Inferior parietal cortex (tissue), 1 donor: Measurements from ENCODE around the gene ZDHHC7.
"Not testable (repeated sequence)": the region's sequence is repeated elsewhere in the genome, so short reads cannot be mapped to it uniquely, and the experiment has no call there.

Source experiments
- DNase-seq: peaks from one replicate; pipeline ENCODE4 v3.0.0-alpha.2; 2016; ENCODE audit errors: extremely low spot score

Gene ZDHHC7, protein sequence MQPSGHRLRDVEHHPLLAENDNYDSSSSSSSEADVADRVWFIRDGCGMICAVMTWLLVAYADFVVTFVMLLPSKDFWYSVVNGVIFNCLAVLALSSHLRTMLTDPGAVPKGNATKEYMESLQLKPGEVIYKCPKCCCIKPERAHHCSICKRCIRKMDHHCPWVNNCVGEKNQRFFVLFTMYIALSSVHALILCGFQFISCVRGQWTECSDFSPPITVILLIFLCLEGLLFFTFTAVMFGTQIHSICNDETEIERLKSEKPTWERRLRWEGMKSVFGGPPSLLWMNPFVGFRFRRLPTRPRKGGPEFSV

DNA sequence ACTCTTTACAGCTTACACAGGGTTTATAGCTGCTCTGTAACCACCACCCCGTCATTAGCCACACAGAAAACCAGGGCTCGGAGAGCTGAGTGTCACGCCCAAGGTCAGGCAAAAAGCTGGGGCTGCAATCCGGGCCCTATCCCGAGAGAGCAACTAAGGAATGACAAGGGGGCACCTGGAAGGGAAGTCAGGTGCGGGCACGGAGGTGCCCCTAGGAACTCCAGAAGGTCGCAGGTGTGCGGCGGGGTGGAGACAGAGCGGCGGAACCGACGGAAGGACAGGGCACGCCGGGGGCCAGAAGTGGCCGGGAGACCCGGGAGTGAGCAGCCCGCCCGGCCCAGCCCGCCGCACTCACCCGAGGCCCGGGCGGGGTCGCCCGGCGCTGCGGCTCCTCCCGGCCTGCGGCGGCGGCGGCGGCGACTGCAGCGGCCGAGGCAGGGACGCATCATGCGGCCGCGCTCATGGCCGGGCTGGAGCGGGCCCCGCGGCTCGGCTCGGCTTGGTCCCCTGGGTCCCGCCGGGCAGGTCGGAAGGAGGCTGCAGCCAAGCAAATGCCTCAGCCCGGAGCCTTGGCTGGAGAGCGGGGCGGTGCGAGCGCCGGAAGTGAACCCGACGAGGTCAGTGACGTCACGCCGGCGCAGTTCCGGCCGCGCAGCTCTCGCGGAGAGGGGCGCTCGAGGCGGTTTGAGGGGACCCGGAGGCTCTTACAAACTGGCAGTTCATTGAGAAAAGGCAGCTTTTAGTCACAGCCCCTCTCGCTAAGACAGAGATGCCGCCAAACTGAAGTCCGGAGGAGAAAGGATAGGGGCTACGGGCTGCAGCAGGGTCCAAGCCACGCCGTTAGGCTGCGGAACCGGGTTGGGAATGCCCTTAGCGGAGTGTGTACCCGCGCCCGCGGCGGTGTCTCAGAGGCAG lies at the start of gene ZDHHC7:
Gene ZDHHC7, minus strand, starts transcription at position 605 of the 915 bp plus-strand sequence. CDS start 20,917 bp downstream, outside the sequence.
- DNase-seq = peak; percentile 91

DNA sequence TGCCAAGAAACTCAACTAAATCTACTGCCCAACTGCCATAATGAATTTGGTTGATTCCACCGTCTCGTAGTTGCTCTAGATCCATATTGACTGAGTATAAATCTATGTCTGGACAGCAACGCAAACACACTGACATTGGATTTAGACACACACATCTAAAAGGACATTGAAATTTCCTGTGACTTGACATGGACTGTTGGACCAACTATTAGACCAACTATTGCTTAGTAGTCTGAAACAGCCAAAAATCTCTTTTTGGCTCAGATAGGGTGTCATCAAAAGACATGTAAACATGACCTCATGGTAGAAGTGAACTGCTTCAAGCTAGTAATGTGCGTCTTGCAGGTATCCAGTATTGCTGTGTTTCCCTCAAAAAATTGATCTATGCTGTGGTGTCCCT lies 47.6 kb upstream of the ZDHHC7 start:
- no peak for DNase-seq

DNA sequence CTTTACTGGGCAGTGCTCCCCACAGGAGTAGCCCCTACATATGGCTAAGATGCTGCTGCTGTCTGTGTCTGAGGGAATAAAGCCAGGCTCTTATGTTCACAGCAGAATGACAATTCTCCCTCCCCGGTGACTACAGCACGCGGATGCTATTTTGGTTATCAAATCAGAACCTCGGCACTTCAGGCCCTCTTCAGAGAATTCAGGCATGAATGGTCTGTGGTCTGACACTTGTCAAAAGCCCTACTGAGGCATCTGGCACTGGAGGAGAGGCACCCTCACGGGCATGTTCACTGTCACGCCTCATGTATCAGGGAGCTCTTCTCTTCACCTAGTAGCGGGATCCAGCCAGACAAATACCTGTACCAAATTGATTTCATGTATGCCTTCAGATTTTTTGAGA lies 46.6 kb upstream of the ZDHHC7 start:
- DNase-seq = no peak

DNA sequence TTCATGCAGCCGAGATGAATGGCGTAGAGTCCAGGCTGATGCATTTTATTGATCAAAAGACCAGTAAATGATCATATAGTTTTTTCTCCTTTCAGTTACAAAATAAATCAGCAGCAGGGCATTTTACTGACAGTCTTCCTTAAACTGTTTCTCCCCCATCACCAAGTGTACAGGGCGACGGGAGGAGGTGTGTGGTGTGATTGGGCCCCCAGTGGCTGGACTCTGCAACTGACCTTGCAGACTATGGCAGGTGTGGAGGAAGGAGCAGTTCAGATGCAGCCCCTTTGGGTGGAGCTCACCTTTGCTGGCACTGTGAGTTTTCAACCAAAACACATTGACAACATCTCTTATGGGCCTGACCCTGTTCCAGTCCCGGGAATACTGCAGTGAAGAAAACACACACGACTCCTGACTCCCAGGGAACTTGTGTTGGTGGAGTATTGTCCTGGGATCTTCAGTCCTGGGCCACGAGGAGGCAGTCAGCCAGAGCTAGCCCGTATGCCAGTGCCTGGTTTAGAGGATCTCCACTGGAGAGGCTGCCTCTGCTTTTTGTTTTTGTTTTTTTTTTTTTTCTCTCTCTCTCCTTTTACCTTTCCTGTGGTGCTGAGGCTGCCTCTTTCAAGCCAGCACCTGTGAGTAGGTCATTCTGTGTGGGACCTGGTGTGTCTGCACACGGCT lies 46.0 kb upstream of the ZDHHC7 start:
- no peak for DNase-seq

DNA sequence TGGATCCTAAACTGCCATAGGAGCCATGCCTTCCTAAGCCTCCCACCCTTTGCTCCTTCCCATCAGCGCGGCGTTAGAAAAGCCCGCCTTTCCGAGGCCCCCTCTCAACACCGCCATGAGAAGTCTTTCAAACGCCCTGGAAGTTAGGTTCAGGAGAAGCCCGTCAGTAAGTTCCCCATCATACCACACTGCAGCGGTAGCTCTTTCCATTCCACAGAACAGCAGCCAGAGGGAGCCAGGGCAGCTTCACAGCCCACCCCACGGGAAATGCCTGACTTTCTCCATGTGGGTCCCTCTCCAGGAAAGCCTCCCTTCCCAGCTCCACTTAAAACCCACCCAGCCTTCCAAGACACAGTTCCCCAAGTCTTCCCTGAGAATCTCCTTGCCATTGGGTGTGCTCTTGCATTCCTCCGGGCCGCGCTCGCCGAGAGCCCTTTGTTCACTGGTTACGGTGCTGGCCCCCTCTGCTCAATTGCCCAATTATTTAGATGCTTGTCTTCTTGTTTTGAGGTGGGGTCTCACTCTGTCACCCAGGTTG lies 44.9 kb upstream of the ZDHHC7 start:
- DNase-seq = no peak

DNA sequence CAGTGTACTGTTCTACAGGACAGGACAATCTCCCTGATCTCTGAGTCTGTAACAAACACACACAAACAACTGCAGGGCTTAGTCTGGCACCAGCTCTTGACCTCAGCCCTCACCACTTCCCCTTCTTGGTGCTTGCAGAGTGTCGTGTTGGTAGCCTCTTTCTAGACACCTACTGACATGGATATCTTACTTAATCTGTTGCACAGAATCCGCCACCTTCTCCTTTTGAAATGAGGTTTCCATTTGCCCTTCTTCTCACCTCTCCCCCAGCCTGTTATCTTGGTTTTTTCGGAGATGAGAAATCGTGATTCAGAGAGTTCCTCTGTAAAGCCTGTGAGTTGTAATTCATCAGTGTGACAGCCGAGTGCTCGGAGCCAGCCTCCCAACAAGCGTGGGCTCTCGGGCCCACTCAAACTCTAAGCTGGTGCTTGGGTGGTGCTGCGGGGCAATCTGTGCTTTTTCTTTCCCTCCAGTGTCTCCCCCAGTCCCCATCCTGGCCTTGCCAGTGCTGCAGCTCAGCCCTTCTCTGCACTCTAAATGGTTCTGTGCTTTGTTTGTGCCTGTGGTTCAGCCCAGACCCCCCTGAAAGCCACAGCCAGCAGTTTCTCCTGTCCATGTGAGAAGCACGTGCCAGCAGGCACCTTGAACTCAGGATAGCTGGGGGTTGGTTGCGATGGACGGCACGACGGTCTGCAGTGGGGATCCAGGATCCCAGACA lies 44.3 kb upstream of the ZDHHC7 start:
- DNase-seq = peak; percentile 66

DNA sequence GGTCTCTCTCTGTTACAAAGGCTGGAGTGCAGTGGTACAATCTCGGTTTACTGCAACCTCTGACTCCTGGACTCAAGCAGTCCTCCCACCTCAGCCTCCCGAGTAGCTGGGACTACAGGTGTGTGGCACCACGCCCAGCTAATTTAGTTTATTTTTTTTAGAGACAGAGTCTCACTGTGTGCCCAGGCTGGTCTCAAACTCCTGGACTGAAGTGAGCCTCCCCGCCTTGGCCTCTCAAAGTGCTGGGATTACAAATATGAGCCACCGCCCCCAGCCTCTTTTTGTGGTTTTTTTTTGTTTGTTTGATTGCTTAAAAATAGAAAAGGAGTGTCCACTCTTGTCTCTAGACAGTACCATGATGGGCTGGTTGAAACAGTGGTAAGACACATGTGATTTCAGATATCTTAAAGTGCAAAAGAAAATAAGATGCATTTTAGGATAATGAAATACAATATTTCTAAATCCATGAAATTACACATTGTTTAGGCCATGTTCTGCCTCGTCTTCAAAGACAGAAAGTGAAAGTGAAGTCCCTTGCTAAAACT lies 43.7 kb upstream of the ZDHHC7 start:
- DNase-seq = no peak

DNA sequence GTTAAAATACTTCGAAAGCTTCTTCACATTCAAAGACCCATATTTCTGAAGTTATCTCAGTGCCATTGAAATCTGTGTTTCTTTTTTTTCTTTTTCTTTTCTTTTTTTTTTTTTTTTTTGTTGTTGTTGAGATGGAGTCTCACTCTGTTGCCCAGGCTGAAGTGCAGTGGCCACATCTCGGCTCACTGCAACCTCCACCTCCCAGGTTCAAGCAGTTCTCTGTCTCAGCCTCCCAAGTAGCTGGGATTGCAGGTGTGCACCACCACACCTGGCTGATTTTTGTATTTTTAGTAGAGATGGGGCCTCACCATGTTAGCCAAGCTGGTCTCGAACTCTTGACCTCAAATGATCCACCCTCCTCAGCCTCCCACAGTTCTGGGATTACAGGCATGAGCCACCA lies 43.0 kb upstream of the ZDHHC7 start:
- not testable (repeated sequence) for DNase-seq

DNA sequence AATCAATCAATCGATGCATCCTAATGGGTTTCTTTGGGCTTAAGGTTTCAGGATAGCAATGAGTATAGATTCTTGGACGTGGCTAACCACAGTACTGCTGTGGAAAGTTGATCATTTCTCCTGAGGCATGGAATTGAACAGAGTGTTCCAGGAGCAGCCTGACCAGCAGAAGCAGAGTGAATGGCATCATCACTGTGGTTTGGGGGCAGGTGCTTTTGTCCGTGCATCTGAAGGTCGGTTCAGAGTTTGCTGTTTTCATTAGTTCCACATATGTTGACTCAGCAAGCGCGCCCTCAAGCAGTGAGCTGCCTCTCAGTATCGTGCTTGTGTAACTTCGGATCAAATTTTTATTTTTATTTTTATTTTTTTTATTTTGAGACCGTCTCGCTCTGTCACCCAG lies 41.2 kb upstream of the ZDHHC7 start:
- DNase-seq = no peak

DNA sequence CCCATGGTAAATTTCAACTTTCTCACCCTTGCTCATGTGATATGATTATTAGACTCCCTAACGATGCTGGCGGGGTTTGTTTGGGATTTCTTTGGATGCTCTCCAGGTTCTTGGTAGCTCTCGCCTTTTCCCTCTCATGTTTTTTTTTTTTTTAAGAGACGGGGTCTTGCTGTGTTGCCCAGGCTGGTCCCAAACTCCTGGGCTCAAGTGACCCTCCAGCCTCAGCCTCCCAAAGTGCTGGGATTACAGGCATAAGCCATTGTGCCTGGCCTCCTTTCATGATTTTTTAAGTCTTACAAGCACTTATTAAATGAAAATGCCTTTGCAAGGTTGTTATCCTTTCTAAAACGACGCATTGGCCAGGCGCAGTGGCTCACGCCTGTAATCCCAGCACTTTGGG lies 40.3 kb upstream of the ZDHHC7 start:
- DNase-seq = no peak

DNA sequence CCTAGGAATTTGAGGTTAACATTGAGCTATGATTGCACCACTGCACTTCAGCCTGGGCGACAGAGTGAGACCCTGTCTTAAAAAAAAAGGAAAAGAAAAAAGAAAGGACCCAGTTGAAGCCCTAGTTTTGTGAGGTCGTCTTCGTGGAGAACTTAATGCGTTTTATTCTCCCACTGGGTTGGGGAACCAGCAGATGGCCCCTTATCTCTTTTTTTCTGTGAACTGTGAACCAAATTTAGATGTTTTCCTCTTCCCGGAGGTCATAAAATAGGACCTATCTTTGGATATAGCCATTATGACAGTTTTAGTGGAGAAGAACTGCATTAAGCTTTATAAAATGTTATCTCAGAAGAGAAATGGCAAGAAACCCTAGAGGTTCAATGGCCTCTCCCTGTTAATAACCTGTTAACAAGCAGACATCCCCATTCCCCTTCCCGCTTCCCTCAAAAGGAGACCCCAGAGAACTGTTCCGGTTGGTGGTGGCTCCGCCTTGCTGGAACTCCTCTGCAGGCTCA lies 39.8 kb upstream of the ZDHHC7 start:
- no peak for DNase-seq

DNA sequence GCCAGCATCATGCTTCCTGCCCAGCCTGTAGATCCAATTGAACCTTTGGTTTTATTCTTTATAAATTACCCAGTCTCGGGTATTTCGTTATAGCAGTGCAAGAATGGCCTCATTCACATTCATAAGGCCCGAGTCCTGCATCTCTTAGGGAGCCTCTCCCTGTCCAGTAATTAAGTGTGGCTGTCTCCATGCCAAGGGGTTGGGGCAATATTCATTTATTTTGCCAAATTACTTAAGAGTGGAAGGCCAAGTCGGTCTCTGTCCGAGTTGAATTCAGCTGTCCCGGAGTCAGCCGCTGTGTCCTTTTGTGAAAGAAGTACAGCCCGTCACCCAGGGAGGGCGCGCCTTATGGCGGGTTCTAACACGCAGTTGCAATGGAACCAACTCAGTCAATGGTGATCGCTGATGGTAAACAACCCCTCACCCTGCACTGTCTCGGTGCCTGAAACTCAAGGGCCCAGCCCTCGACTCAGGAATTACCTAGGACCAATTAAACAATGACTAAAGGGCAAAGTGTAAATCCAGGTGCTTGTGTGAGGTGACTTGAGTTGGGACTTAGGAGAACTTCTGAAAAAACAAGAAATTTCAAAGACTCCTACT lies 38.5 kb upstream of the ZDHHC7 start:
- DNase-seq = no peak

DNA sequence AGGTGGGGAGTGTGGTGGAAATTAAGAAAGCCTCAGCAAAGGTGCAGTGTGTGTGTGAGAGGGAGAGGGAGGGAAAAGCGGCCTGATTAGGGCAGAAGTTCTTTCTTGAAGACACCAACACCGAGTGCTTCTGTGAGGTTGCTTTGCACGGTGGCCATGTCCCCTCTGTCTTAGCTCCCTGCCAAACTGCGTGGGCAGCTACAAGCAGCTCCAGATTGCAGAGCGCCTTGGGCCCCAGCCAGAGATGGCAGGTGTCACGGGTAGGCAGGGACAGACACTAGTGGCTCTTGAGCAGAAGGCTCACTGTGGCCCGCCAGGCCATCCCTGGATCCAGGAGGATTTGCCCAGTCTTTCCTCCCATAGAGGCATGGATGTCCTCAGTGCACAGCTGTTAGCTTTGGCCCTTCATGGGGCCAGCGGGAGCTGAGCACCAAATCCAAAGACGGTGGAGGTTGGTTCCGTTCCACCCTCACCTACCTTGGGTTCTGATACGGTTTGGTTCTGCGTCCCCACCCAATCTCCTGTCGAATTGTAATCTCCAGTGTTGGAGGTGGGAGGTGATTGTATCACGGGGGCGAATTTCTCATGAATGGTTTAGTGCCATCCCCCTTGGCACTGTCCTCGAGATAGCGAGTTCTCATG lies 37.7 kb upstream of the ZDHHC7 start:
- DNase-seq = no peak

DNA sequence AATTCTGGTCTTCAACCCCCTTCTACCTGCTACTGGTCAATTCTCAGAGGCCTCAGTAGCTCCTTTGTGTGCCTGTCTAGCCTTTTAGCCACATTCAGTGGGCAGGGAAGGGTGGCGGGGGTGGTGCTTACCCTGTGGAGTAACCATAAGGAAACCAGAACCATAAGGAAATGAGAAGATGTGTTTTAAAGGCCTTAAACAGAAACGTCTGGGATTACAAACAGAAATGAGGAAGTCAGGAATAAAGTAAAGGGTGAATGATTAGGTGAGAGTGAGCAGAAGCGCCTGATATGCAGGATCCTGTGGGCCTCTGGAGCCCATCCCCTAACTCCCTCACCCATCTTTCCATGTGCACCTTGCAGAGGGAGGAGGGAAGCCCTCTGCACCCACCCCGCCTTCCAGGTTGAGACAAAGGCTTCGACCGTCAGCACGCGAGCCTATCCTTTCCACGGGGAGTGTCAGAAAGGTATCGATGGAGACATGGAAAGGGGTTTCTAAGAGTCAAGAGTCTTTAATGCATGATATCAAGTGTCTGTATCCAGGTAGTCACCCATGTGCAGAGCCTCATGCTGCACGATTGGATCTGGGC lies 36.6 kb upstream of the ZDHHC7 start:
- no peak for DNase-seq

DNA sequence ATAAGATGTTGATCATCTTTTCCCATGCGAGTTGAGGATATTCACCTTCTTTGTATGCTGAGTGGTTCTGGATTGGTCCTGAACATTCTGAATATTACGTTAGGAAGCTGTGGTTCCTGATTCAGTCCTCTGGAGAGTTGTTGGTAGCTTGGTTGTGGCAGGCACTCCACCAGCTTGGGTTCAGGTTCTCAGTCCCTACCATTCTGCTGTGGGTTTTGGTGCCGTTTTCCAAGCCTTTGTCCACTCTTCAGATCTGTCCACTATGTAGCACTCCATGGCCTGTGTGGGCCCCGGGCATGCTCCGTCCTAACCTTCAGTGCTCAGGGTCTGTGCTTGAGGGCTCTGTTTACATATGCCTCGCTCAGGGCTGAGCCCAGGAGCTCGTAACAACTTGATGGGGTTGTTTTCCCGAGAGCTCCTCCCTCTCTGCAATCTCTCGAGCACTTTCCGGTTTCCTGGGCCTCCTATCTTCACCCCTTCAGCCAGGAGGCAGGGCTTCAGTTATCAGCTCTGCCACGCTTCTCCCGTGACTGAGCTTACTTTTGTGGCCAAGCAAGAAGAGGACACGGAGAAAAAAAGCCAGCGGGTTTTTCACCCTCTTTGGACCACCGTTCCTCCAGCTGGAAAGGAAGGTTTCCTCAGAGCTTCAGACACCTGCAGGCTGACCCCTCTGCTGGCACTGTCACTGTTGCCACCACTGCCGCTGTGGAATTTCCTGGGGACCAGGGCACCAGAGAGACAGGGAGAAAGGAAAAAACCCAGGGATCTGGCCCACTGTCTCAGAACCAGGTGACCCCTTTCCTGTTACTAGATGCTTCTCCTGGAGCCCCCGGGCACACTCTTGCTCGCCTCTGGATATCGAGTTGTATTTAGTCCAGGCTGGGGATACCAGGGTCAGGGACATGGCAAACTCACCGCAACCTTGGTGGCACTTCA lies 35.9 kb upstream of the ZDHHC7 start:
- no peak for DNase-seq

DNA sequence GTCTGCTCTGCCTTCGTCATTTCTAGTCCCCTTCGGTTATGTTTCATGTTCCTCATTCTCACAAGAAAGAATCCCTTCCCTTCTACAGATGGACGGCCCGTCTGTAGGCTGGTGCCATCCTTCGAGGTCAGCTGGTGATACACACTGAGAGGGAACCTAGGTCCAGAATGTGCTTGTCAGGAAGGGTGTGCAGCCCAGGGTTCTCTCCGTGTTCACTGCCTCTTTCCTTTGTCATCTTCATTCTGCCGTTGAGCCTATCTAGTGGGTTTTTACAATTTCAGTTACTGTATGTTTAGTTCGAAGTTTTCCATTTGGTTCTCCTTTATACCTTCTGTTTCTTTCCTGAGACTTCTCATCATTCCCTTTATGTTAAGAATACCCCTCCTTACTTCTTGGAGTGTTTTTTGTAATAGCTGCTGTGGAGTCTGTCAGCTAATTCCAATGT lies 35.2 kb upstream of the ZDHHC7 start:
- DNase-seq = no peak

DNA sequence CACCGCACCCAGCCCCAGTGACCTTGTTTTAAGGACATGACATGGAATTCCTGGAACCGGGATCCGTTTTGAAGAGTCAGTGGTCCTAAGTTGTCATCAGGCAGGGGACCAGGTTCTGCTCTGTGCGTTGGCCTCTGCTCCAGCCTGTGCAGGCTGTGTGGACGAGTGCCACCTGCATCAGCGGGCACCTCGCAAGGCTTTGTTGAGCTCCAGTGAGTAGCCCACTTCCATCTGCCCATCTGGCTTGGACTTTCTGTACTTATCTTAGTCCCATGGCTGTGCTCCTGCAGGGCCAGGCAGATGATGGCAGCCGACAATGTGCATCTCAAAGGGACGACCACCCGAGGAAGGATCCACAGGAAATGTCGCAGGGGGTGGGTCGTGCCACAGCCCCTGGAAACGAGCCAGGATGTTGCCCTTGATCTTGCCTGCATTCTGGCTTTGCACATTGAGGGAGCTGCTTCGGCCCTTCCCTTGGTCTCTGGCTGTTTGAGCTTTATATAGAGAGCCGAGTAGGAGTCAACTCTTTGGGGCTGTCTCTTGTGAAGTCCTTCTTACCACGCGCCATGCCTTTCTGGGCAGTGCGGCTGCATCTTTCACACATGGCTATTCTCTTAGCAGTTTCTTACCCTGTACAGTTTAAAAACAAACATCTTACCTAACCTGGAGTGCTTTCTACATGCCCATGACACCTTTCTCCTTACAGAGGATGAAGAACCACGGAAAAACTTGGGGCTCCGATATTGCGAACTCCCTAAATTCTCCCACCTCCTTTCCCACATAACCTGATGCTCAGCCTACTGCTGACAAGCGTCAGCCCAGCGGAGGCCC lies 34.5 kb upstream of the ZDHHC7 start:
- DNase-seq = no peak

DNA sequence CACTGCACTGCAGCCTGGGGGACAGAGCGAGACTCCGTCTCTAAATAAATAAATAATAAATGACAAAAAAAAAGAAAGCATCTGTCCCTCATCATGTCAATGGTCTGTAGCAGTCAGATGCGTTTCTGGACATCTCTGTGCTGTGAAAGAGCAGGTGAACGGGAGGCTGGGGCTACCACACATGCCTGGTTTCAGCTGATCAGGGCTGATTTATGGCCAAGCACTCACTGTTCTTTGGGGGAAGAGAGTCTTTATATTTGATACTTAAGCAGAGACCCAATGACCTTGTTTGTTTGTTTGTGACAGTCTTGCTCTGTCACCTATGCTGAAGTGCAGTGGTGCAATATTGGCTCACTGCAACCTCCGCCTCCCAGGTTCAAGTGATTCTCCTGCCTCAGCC lies 33.7 kb upstream of the ZDHHC7 start:
- DNase-seq = no peak
